Neural cell (in vitro differentiated cells): ENCODE data around the gene DLG4.

Source experiments
- CTCF ChIP-seq: fragments of 450-650 bp; IDR thresholded peaks from 2 replicates; pipeline ENCODE4 v1.5.1; 2014; ENCODE audit warnings: antibody characterized with exemption, mild to moderate bottlenecking, moderate library complexity; ENCODE audit not compliant: poor library complexity, severe bottlenecking
- EP300 ChIP-seq: fragments of 450-650 bp; conservative IDR thresholded peaks from 2 replicates; pipeline ENCODE4 v1.6.1; 2014; ENCODE audit warnings: antibody characterized with exemption, mild to moderate bottlenecking, moderate library complexity; ENCODE audit not compliant: poor library complexity, severe bottlenecking
- EZH2 ChIP-seq: fragments of 200-600, 300-800 bp; shearing (Covaris generic), sonication (generic); IDR thresholded peaks from 2 replicates; pipeline ENCODE4 v1.6.1; 2014; ENCODE audit warnings: antibody characterized with exemption, low read length, borderline replicate concordance, mild to moderate bottlenecking; ENCODE audit not compliant: insufficient read depth, poor library complexity, severe bottlenecking
- MXI1 ChIP-seq: fragments of 450-650 bp; conservative IDR thresholded peaks from 2 replicates; pipeline ENCODE4 v1.6.1; 2014; ENCODE audit warnings: antibody characterized with exemption, mild to moderate bottlenecking; ENCODE audit not compliant: poor library complexity, severe bottlenecking
- POLR2AphosphoS5 ChIP-seq: IDR thresholded peaks from 2 replicates; pipeline ENCODE4 v1.6.1; 2012
- RAD21 ChIP-seq: fragments of 450-650 bp; conservative IDR thresholded peaks from 2 replicates; pipeline ENCODE4 v1.6.1; 2014; ENCODE audit warnings: antibody characterized with exemption, mild to moderate bottlenecking, moderate library complexity
- REST ChIP-seq: IDR thresholded peaks from 2 replicates; pipeline ENCODE4 v1.6.1; 2012; ENCODE audit warnings: borderline replicate concordance
- SMC3 ChIP-seq: fragments of 450-650 bp; conservative IDR thresholded peaks from 2 replicates; pipeline ENCODE4 v1.6.1; 2014; ENCODE audit warnings: antibody characterized with exemption, mild to moderate bottlenecking, moderate library complexity; ENCODE audit not compliant: poor library complexity
- TAF1 ChIP-seq: IDR thresholded peaks from 2 replicates; pipeline ENCODE4 v1.6.1; 2012; ENCODE audit warnings: low read depth

- TF ChIP-seq CTCF (no peak), SMC3 (no peak), EZH2 (no peak), TAF1 (no peak), POLR2AphosphoS5 (no peak), RAD21 (no peak), REST (no peak), MXI1 (no peak), EP300 (no peak)
Observed at GRCh38 chr17:7253082-7253481, 33.4 kb upstream of the DLG4 start.
